HEK293T (cell line): ENCODE results near the gene FBXO38.

Experiments
- CTCF ChIA-PET: fragments of 350-600 bp; formaldehyde crosslinking; extraction: SDS; loops from one replicate; lab custom pipeline; 2021; ENCODE audit warnings: antibody characterized with exemption, inconsistent platforms; lab: Yijun Ruan, JAX
- POLR2A ChIA-PET: fragments of 350-600 bp; formaldehyde crosslinking; extraction: SDS; loops from one replicate; lab custom pipeline; 2020; ENCODE audit warnings: antibody characterized with exemption, inconsistent platforms; lab: Yijun Ruan, JAX
- DNase-seq: peaks from one replicate; pipeline ENCODE4 v3.0.0; 2012; ENCODE audit warnings: mixed read lengths; ENCODE audit errors: extremely low spot score
- ARNT ChIP-seq: fragments of 450-650 bp; IDR thresholded peaks from 2 replicates; pipeline ENCODE4 v1.6.1; 2017; ENCODE audit warnings: mild to moderate bottlenecking
- BHLHE40 ChIP-seq: fragments of 450-650 bp; IDR thresholded peaks from 2 replicates; pipeline ENCODE4 v1.6.1; 2016; ENCODE audit warnings: mild to moderate bottlenecking, moderate library complexity, borderline replicate concordance
- CTBP1 ChIP-seq: fragments of 450-650 bp; IDR thresholded peaks from 2 replicates; pipeline ENCODE4 v1.6.1; 2016; ENCODE audit warnings: borderline replicate concordance
- ELF4 ChIP-seq: fragments of 450-650 bp; IDR thresholded peaks from 2 replicates; pipeline ENCODE4 v1.6.1; 2017; ENCODE audit warnings: antibody characterized with exemption
- FOXA1 ChIP-seq: fragments of 450-650 bp; IDR thresholded peaks from 2 replicates; pipeline ENCODE4 v1.6.1; 2016; ENCODE audit warnings: mild to moderate bottlenecking
- FOXK2 ChIP-seq: fragments of 450-650 bp; IDR thresholded peaks from 2 replicates; pipeline ENCODE4 v1.6.1; 2016; ENCODE audit warnings: mild to moderate bottlenecking
- FOXM1 ChIP-seq: fragments of 450-650 bp; IDR thresholded peaks from 2 replicates; pipeline ENCODE4 v1.6.1; 2017; ENCODE audit warnings: mild to moderate bottlenecking, borderline replicate concordance
- HDGF ChIP-seq: fragments of 450-650 bp; IDR thresholded peaks from 2 replicates; pipeline ENCODE4 v1.6.1; 2017; ENCODE audit warnings: antibody characterized with exemption, borderline replicate concordance
- L3MBTL2 ChIP-seq: fragments of 450-650 bp; conservative IDR thresholded peaks from 2 replicates; pipeline ENCODE4 v1.6.1; 2016; ENCODE audit warnings: mild to moderate bottlenecking
- LEF1 ChIP-seq: fragments of 450-650 bp; IDR thresholded peaks from 2 replicates; pipeline ENCODE4 v1.6.1; 2017; ENCODE audit warnings: mild to moderate bottlenecking, borderline replicate concordance
- NFRKB ChIP-seq: fragments of 450-650 bp; IDR thresholded peaks from 2 replicates; pipeline ENCODE4 v1.6.1; 2016; ENCODE audit warnings: mild to moderate bottlenecking, moderate library complexity
- SP1 ChIP-seq: fragments of 450-650 bp; IDR thresholded peaks from 2 replicates; pipeline ENCODE4 v1.6.1; 2017
- SUZ12 ChIP-seq: fragments of 450-650 bp; IDR thresholded peaks from 2 replicates; pipeline ENCODE4 v1.6.1; 2016; ENCODE audit warnings: mild to moderate bottlenecking
- TARDBP ChIP-seq: fragments of 450-650 bp; IDR thresholded peaks from 2 replicates; pipeline ENCODE4 v1.6.1; 2016
- ZNF384 ChIP-seq: fragments of 450-650 bp; IDR thresholded peaks from 2 replicates; pipeline ENCODE4 v1.6.1; 2016
- TF ChIP-seq, protein P1 (sequence below): fragments of 450-650 bp; IDR thresholded peaks from 2 replicates; pipeline ENCODE4 v1.6.1; 2016

The FBXO38 gene

DNA sequence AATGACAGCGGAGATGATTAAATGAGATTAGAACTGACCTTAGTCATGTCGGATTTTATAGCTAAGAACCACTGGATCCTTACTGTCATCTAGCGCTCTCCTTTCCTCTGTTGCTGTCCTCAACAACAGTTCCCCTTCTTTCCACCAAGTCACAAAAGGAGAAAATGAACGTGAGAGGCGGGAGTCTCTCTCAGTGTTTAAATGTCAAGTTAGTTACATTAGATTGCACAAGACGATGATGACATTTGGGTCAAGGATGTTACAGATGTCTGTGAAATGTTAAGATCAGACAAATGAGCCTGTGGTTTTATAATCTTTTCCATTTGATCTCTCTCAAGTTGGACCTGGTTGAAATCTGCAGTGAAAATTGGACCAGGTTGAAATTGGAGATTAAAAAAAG, 53.5 kb downstream of the FBXO38 start:
- no peak for DNase-seq
- ChIA-PET CTCF (no interaction called here), POLR2A (no interaction called here)
- TF ChIP-seq, protein P1, sequence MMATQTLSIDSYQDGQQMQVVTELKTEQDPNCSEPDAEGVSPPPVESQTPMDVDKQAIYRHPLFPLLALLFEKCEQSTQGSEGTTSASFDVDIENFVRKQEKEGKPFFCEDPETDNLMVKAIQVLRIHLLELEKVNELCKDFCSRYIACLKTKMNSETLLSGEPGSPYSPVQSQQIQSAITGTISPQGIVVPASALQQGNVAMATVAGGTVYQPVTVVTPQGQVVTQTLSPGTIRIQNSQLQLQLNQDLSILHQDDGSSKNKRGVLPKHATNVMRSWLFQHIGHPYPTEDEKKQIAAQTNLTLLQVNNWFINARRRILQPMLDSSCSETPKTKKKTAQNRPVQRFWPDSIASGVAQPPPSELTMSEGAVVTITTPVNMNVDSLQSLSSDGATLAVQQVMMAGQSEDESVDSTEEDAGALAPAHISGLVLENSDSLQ = no peak
- TF ChIP-seq CTBP1 (no peak), ARNT (no peak)

DNA sequence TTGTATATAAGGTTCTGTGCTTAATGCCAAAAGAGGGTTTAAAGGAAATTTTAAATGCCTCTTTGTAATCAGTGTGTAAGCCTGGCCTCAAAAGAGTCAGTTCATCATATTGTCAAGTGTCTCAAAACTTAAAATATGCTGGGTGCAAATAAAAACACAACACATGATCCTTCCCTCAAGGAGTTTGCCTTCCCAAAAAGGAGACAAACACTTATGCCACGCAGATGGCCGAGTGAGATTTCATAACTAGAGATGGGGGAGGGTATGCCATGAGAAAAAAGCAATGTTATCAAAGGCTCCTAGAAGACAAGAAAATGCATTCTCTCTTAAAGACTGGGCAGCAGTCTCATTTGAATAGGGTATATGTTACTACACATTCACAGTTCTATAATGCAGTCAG, 55.2 kb downstream of the FBXO38 start:
- TF ChIP-seq LEF1 = no peak
- TF ChIP-seq SP1 = no peak
- no peak for TF ChIP-seq SUZ12
- TF ChIP-seq FOXA1 = no peak
- TF ChIP-seq ARNT = no peak
- TF ChIP-seq FOXK2 = no peak
- TF ChIP-seq TARDBP = no peak
- TF ChIP-seq ELF4 = no peak
- no peak for TF ChIP-seq ZNF384
- no peak for TF ChIP-seq L3MBTL2
- no peak for DNase-seq
- CTCF ChIA-PET = no interaction called here
- POLR2A ChIA-PET = no interaction called here

DNA sequence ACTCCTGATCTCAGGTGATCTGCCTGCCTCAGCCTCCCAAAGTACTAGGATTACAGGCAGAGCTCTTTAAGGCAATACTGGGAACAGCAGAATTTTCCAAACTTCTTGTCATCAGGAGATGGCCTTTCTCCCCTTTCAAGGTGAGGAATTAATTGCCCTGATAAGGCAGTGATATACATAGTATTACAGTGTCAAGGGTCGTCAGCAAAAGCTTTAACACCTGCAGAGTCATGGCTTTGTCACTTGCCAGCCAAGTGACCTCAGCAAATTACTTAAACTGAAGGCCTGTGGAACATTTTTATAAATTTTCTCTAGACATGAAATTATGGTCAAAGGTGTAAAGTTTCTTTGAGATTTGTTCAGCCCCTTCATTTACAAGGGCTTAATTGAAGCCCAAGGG, 59.5 kb downstream of the FBXO38 start:
- ChIA-PET POLR2A (no interaction called here), CTCF (interaction anchor here (0.7 to 5.4 kb wide), 2 partner anchors 9 to 288 kb away, joined by 3 to 49 read pairs; no protein-coding TSS in a partner anchor)
- DNase-seq = no peak
- TF ChIP-seq SP1 (no peak), SUZ12 (no peak), FOXM1 (no peak)

DNA sequence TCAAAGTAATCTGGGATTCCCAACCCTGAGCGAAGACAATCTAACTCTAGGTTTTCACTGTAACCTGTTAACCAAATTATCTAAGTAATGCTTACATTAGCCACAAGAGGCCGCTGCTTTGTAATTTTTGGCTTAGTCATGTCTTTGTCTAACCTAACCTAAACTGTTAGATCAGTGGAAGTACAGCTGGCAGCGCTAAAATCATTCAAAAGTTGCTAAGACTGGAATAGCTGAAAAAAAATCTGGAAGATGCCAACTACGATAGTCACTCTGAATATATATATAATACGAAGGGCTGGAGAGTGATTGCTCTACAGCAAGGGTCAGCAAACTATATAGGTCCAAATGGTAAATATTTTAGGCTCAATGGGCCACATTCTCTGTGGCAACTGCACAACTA, 60.2 kb downstream of the FBXO38 start:
- TF ChIP-seq TARDBP = no peak
- TF ChIP-seq SUZ12 = no peak
- no peak for TF ChIP-seq ELF4
- no peak for TF ChIP-seq NFRKB
- no peak for TF ChIP-seq HDGF
- TF ChIP-seq ARNT = no peak
- no peak for TF ChIP-seq FOXK2
- no peak for TF ChIP-seq BHLHE40
- TF ChIP-seq ZNF384 = no peak
- TF ChIP-seq FOXM1 = no peak
- TF ChIP-seq FOXA1 = no peak
- no peak for TF ChIP-seq LEF1
- TF ChIP-seq SP1 = no peak
- TF ChIP-seq CTBP1 = no peak
- no peak for TF ChIP-seq L3MBTL2
- TF ChIP-seq, protein P1 = no peak
- CTCF ChIA-PET = interaction anchor here (0.6 to 5.4 kb wide), 3 partner anchors 288 to 670 kb away, joined by 3 to 49 read pairs (median 4); no protein-coding TSS in a partner anchor
- DNase-seq = peak; percentile 45
- POLR2A ChIA-PET = no interaction called here

DNA sequence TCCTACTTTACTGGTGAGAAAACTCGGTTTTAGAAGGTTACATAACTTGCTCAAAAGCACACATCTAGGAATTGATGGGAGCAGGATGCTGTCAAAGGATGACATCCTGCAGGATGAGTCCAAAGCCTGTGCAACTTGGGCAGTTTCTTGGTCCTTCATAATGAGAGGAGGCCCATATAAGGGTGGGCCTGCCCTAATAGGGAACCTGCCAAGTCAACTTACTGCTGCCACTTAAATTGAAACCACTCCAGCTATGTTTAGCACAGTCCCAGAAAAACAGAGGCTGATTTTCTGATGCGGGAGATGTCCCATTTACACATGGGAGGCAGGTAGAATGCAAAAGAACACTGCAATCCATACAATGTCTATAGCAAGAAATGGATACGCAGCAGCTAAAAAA, 61.8 kb downstream of the FBXO38 start:
- ChIA-PET CTCF (interaction anchor here (1.1 kb wide), 1 partner anchor 285 kb away, joined by 7 read pairs; no protein-coding TSS in a partner anchor), POLR2A (no interaction called here)

DNA sequence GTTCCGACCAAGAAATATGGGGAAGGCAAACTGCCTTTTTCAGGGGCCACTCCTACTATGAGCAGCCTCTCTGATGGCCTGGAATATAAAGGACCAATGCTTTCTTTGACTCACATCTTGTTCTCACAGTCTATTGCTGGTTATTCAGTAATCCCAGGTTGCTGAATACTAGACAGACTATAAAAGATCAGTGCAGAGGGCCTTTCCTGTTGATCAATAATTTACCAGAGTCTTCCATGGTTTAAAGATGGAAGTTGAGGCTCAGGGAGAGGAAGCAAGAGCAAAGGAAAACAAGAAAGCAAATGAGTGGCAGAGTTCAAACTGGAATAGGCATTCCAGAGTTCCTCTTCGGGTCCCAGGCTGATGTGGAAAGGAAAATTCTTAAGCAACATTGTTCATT, 62.9 kb downstream of the FBXO38 start:
- TF ChIP-seq BHLHE40 = no peak
- no peak for TF ChIP-seq HDGF
- TF ChIP-seq SP1 = no peak
- no peak for TF ChIP-seq LEF1
- no peak for TF ChIP-seq ARNT
- no peak for TF ChIP-seq TARDBP
- no peak for TF ChIP-seq ELF4
- no peak for TF ChIP-seq FOXM1
- no peak for TF ChIP-seq ZNF384
- TF ChIP-seq FOXA1 = no peak
- no peak for TF ChIP-seq FOXK2
- TF ChIP-seq, protein P1 = no peak
- no peak for TF ChIP-seq NFRKB
- TF ChIP-seq L3MBTL2 = no peak
- no peak for TF ChIP-seq SUZ12
- TF ChIP-seq CTBP1 = no peak
- ChIA-PET CTCF (interaction anchor here (1.3 kb wide), 1 partner anchor 284 kb away, joined by 5 read pairs; no protein-coding TSS in a partner anchor), POLR2A (no interaction called here)
- DNase-seq = no peak

More for the DNA sequence above, 61.8 kb downstream of the FBXO38 start:
- DNase-seq = no peak
- TF ChIP-seq CTBP1 (no peak), TARDBP (no peak), SUZ12 (no peak), FOXK2 (no peak), FOXM1 (no peak), ARNT (no peak), SP1 (no peak)

DNA sequence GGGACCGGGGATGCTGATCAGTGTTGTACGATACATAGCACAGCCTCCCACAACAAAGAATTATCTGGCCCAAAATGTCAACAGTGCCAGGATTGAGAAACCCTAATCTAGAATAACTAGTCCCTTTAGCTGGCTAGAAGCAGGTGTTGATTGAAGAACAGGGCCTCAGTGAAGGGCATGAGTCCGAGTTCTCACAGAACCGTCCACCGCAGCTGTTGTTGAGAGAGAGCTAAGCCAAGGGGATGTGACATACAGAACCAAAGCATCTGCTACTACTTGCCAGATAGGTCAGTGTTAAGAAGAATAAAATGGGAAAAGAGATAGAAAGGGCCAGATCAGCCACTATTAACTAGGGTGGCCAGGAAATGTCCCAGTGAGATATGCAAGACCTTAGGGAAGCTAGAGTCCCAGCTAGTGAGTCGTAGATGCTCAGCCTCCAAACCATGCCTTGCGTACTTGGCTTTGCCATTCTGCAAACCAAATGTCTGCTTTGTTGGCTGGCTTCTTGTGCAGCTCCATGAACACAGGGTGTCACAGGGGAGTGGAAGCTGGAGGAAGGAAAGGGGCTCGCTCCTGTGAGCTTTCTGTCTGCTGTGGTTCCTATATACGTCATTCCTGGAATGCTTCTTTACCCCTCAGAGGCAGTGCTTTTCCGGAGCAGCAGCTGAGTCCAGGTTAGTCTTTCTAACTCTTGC, 68.9 kb downstream of the FBXO38 start:
- no peak for DNase-seq
- ChIA-PET CTCF (interaction anchor here (0.6 to 3.0 kb wide), 3 partner anchors 9 to 278 kb away, joined by 3 to 17 read pairs (median 3); no protein-coding TSS in a partner anchor), POLR2A (no interaction called here)
- TF ChIP-seq HDGF (no peak), FOXK2 (no peak), ARNT (no peak), LEF1 (no peak), BHLHE40 (no peak), NFRKB (no peak), SP1 (no peak), ELF4 (no peak), FOXA1 (no peak), FOXM1 (no peak), SUZ12 (no peak), L3MBTL2 (no peak), TARDBP (no peak), ZNF384 (no peak), CTBP1 (no peak)
- TF ChIP-seq, protein P1 = no peak
